SH-SY5Y (cell line): Measurements from ENCODE around the gene RAB40C.

Source experiments
- GATA2 ChIP-seq: IDR thresholded peaks from 2 replicates; pipeline ENCODE4 v1.6.1; 2011; ENCODE audit warnings: mild to moderate bottlenecking, low read depth, low read length
- GATA3 ChIP-seq: IDR thresholded peaks from 2 replicates; pipeline ENCODE4 v1.6.1; 2011; ENCODE audit warnings: low read depth, mild to moderate bottlenecking, low read length, moderate library complexity

- TF ChIP-seq GATA2 (no peak), GATA3 (no peak)
These were observed 83.0 kb downstream of the RAB40C start for GRCh38 chr16:672851-673250.
